NCI-H2196 (cell line): ENCODE measurements around the gene FAM227B.

Source experiments
- DNase-seq: peaks from one replicate; lab custom pipeline; 2025; ENCODE audit not compliant: unreplicated experiment; lab: John Stamatoyannopoulos, UW

Gene FAM227B

GRCh38 chr15:49303003-49303402, 317.6 kb downstream of the FAM227B start:
- DNase-seq, result no peak

- no peak for DNase-seq
Measured at GRCh38 chr15:49301562-49301961, 319.1 kb downstream of the FAM227B start.

GRCh38 chr15:49300856-49301255, 319.8 kb downstream of the FAM227B start:
- DNase-seq, result no peak

- no peak for DNase-seq
Measured at GRCh38 chr15:49297584-49297983, 323.0 kb downstream of the FAM227B start.

- no peak for DNase-seq
Measured at GRCh38 chr15:49296258-49296657, 324.4 kb downstream of the FAM227B start.

GRCh38 chr15:49293941-49294340, 326.7 kb downstream of the FAM227B start:
- DNase-seq, result no peak

- no peak for DNase-seq
Measured at GRCh38 chr15:49290191-49290590, 330.4 kb downstream of the FAM227B start.

- no peak for DNase-seq
Measured at GRCh38 chr15:49288391-49288790, 332.2 kb downstream of the FAM227B start.

GRCh38 chr15:49287481-49287880, 333.1 kb downstream of the FAM227B start:
- no peak for DNase-seq

- DNase-seq, result no peak
Measured at GRCh38 chr15:49286649-49287404, 333.8 kb downstream of the FAM227B start.

- DNase-seq, result no peak
Measured at GRCh38 chr15:49282366-49282765, 338.3 kb downstream of the FAM227B start.

GRCh38 chr15:49279521-49280456, 340.8 kb downstream of the FAM227B start:
- no peak for DNase-seq

GRCh38 chr15:49278751-49279150, 341.9 kb downstream of the FAM227B start:
- no peak for DNase-seq
